HCT116 (cell line): ENCODE measurements around the gene RANBP3L. TPM values are rescaled to one million over a fixed set of nuclear protein-coding genes. Genes with fewer than 3 reads are reported as not detected.

Source experiments
- ATAC-seq: fragments of 200-7000 bp; cut with Tn5 transposase; 2 replicates; pipeline ENCODE4 v1.9.1; 2020; ENCODE audit warnings: mild to moderate bottlenecking, moderate library complexity
- BruUV-seq: library from RNA; stranded (reverse); fragments of 400-500 nt; replicated peaks from 2 replicates; lab custom pipeline; 2021; lab: Mats Ljungman, UMichigan
- CTCF ChIA-PET: fragments of 300-600 bp; sonication (Branson Sonifier 250); formaldehyde crosslinking; loops from one replicate; lab custom pipeline; 2021; ENCODE audit warnings: antibody characterized with exemption; lab: Charles Lee
- POLR2A ChIA-PET: fragments of 300-600, 350-600 bp; sonication (Branson Sonifier 250); formaldehyde crosslinking; loops from one replicate; lab custom pipeline; 2021; ENCODE audit warnings: antibody characterized with exemption; lab: Charles Lee
- RAD21 ChIA-PET, 2 experiments: fragments of 300-600 bp; sonication (Branson Sonifier 250); formaldehyde crosslinking; loops; one replicate each; lab custom pipeline; 2023; ENCODE audit warnings: low total read pairs in 2 of 2; ENCODE audit not compliant: uncharacterized antibody in 2 of 2, unreplicated experiment in 2 of 2, low non-redundant PET in 1 of 2; lab: Charles Lee
- DNase-seq: peaks from one replicate; pipeline ENCODE4 v3.0.0-alpha.2; 2010; ENCODE audit warnings: low read depth, low spot score
- H2AFZ ChIP-seq: fragments of 200-600 bp; shearing (Covaris generic), sonication (generic); 2 replicates; pipeline ENCODE4 v1.6.1; 2017; ENCODE audit warnings: low read depth, mixed run types, mixed read lengths, antibody characterized with exemption, low read length; ENCODE audit not compliant: poor library complexity, severe bottlenecking
- H3K27ac ChIP-seq: 2 replicates; pipeline ENCODE4 v1.5.1; 2012; ENCODE audit warnings: low read depth, low read length
- H3K27me3 ChIP-seq: fragments of 200-600 bp; sonication (generic); 2 replicates; pipeline ENCODE4 v1.6.1; 2016; ENCODE audit warnings: mixed run types, low read length, mixed read lengths; ENCODE audit not compliant: insufficient read depth
- H3K36me3 ChIP-seq, 2 experiments: fragments of 200-500 bp in 1 of 2; fragments of 200-600 bp in 1 of 2; sonication (Bioruptor generic) in 1 of 2; sonication (generic) in 1 of 2; 2 replicates each; pipeline versions ENCODE4 v1.5.1 to v1.6.1; 2014 to 2016; ENCODE audit warnings: low read length in 2 of 2, inconsistent platforms in 1 of 2, mixed read lengths in 1 of 2, mixed run types in 1 of 2; ENCODE audit not compliant: insufficient read depth in 2 of 2, control insufficient read depth in 1 of 2
- H3K4me1 ChIP-seq, 2 experiments: fragments of 200-600 bp in 1 of 2; sonication (generic) in 1 of 2; 2 replicates each; pipeline versions ENCODE4 v1.5.1 to v1.6.1; 2012 to 2017; ENCODE audit warnings: low read length in 2 of 2, inconsistent platforms in 1 of 2, mild to moderate bottlenecking in 1 of 2, mixed read lengths in 1 of 2, mixed run types in 1 of 2, moderate library complexity in 1 of 2; ENCODE audit not compliant: insufficient read depth in 2 of 2, control insufficient read depth in 1 of 2
- H3K4me2 ChIP-seq: fragments of 200-600 bp; sonication (generic); 2 replicates; pipeline ENCODE4 v1.6.1; 2017; ENCODE audit warnings: mixed run types, low read length, mixed read lengths
- H3K4me3 ChIP-seq, 2 experiments: fragments of 200-600 bp in 1 of 2; sonication (generic) in 1 of 2; replicated peaks in 1 of 2; 2 replicates each; pipeline ENCODE4 v1.5.1; 2011 to 2016; ENCODE audit warnings: low read length in 2 of 2, control low read depth in 1 of 2, low read depth in 1 of 2, mild to moderate bottlenecking in 1 of 2, mixed read lengths in 1 of 2, mixed run types in 1 of 2
- H3K79me2 ChIP-seq: fragments of 200-600 bp; sonication (generic); 2 replicates; pipeline ENCODE4 v1.6.1; 2017; ENCODE audit warnings: mild to moderate bottlenecking, mixed run types, low read length, moderate library complexity, mixed read lengths; ENCODE audit not compliant: insufficient read depth
- H3K9ac ChIP-seq: fragments of 200-600 bp; sonication (generic); 2 replicates; pipeline ENCODE4 v1.6.1; 2016; ENCODE audit warnings: low read length, mixed read lengths
- H3K9me2 ChIP-seq: fragments of 200-600 bp; sonication (generic), shearing (Covaris generic); 2 replicates; pipeline ENCODE4 v1.6.1; 2017; ENCODE audit warnings: mixed run types, mild to moderate bottlenecking, moderate library complexity; ENCODE audit not compliant: insufficient read depth
- H3K9me3 ChIP-seq, 2 experiments: fragments of 200-500 bp in 1 of 2; fragments of 200-600 bp in 1 of 2; sonication (Bioruptor generic) in 1 of 2; sonication (generic) in 1 of 2; 2 replicates each; pipeline ENCODE4 v1.6.1; 2014 to 2017; ENCODE audit warnings: low read length in 2 of 2, mixed read lengths in 2 of 2, inconsistent platforms in 1 of 2, low read depth in 1 of 2, mild to moderate bottlenecking in 1 of 2, mixed run types in 1 of 2, moderate library complexity in 1 of 2; ENCODE audit not compliant: control insufficient read depth in 1 of 2, insufficient read depth in 1 of 2
- H4K20me1 ChIP-seq: fragments of 200-600 bp; sonication (generic), shearing (Covaris generic); 2 replicates; pipeline ENCODE4 v1.6.1; 2017; ENCODE audit warnings: mixed run types, mild to moderate bottlenecking, moderate library complexity; ENCODE audit not compliant: insufficient read depth
- CBX3 ChIP-seq: IDR thresholded peaks from 2 replicates; pipeline ENCODE4 v1.6.1; 2012; ENCODE audit warnings: low read depth
- CEBPB ChIP-seq: IDR thresholded peaks from 2 replicates; pipeline ENCODE4 v1.6.1; 2012; ENCODE audit warnings: low read depth
- CTCF ChIP-seq, 3 experiments: fragments of 200-600 bp in 1 of 3; sonication (generic) in 1 of 3; IDR thresholded peaks in 2 of 3; conservative IDR thresholded peaks in 1 of 3; 2 replicates each; pipeline ENCODE4 v1.5.1; 2012 to 2017; ENCODE audit warnings: low read depth in 2 of 3, low read length in 2 of 3, antibody characterized with exemption in 1 of 3, borderline replicate concordance in 1 of 3, control low read depth in 1 of 3, mild to moderate bottlenecking in 1 of 3, mixed read lengths in 1 of 3, mixed run types in 1 of 3, moderate library complexity in 1 of 3; ENCODE audit not compliant: insufficient read depth in 1 of 3
- EGR1 ChIP-seq: IDR thresholded peaks from 2 replicates; pipeline ENCODE4 v1.6.1; 2012; ENCODE audit warnings: low read depth
- EZH2 ChIP-seq: fragments of 200-600 bp; sonication (generic); IDR thresholded peaks from 2 replicates; pipeline ENCODE4 v1.6.1; 2017; ENCODE audit warnings: antibody characterized with exemption, mixed run types
- EZH2phosphoT487 ChIP-seq: fragments of 200-600 bp; IDR thresholded peaks from 2 replicates; pipeline ENCODE4 v1.6.1; 2018; ENCODE audit warnings: antibody characterized with exemption, borderline replicate concordance
- FOSL1 ChIP-seq: IDR thresholded peaks from 2 replicates; pipeline ENCODE4 v1.6.1; 2012; ENCODE audit warnings: low read depth
- JUND ChIP-seq: IDR thresholded peaks from 2 replicates; pipeline ENCODE4 v1.6.1; 2012
- POLR2AphosphoS5 ChIP-seq: IDR thresholded peaks from 2 replicates; pipeline ENCODE4 v1.6.1; 2011; ENCODE audit warnings: mild to moderate bottlenecking, low read depth, low read length, moderate library complexity
- YY1 ChIP-seq: IDR thresholded peaks from 2 replicates; pipeline ENCODE4 v1.6.1; 2011; ENCODE audit warnings: low read length, low read depth, moderate library complexity, mild to moderate bottlenecking; ENCODE audit not compliant: insufficient replicate concordance; ENCODE audit errors: extremely low read depth
- ZBTB33 ChIP-seq: IDR thresholded peaks from 2 replicates; pipeline ENCODE4 v1.6.1; 2011; ENCODE audit warnings: mild to moderate bottlenecking, low read length, moderate library complexity; ENCODE audit not compliant: insufficient replicate concordance; ENCODE audit errors: extremely low read depth
- ZFX ChIP-seq: fragments of 450-650 bp; IDR thresholded peaks from 2 replicates; pipeline ENCODE4 v1.6.1; 2017
- ZNF274 ChIP-seq: fragments of 200-500 bp; sonication (Bioruptor generic); IDR thresholded peaks from 2 replicates; pipeline ENCODE4 v1.6.1; 2014; ENCODE audit warnings: mild to moderate bottlenecking, low read depth, low read length, inconsistent platforms
- intact Hi-C: fragments of 100-400 bp; cut with micrococcal nuclease; formaldehyde crosslinking; loops from 2 replicates; pipeline ENCODE4 v1.10.0; 2022
- total RNA-seq: library from RNA; stranded (reverse); gene quantifications from one replicate; pipeline ENCODE4 v1.2.1, GENCODE V29; 2021; ENCODE audit not compliant: unreplicated experiment

Gene RANBP3L
- total RNA-seq, 1 experiment from 2014 or later, result not detected

GRCh38 chr5:36208786-36209185 is 92.9 kb downstream of the RANBP3L start:
- RAD21 ChIA-PET, result no interaction called here
- no peaks in the 10 kb centered on the region for H3K9me3 ChIP-seq
- H3K4me1 ChIP-seq, result no peaks in the 10 kb centered on the region
- no peaks in the 10 kb centered on the region for H3K9me2 ChIP-seq
- DNase-seq, result no peak
- no peak overlapping the region for H3K4me3 ChIP-seq
- no peak overlapping the region for H3K9ac ChIP-seq
- CTCF ChIA-PET, result no interaction called here
- intact Hi-C loops, result no loop called here
- peaks cover 0 to 2% of the 10 kb centered on the region in 2 experiments; a peak in 1 of 4 replicates for H3K36me3 ChIP-seq
- BruUV-seq, result no TSS peak
- H2AFZ ChIP-seq, result no peak overlapping the region
- H3K79me2 ChIP-seq, result no peaks in the 10 kb centered on the region
- no peaks in the 10 kb centered on the region for H3K27me3 ChIP-seq
- no peak overlapping the region for H3K4me2 ChIP-seq
- no peak overlapping the region for H3K27ac ChIP-seq
- POLR2A ChIA-PET, result no interaction called here
- no peak for TF ChIP-seq EZH2
- no peak for TF ChIP-seq CEBPB
- TF ChIP-seq EGR1, result no peak
- no peak for TF ChIP-seq EZH2phosphoT487
- TF ChIP-seq ZBTB33, result no peak
- no peaks in the 10 kb centered on the region for H4K20me1 ChIP-seq
- no peak for ATAC-seq

- no peak overlapping the region for H3K4me2 ChIP-seq
- BruUV-seq, result no TSS peak
- ChIA-PET CTCF (interaction anchor here (1.1 to 1.3 kb wide), 2 partner anchors 10 to 35 kb away, joined by 5 read pairs; partner anchors contain the start of gene NADK2), RAD21 (no interaction called here), POLR2A (no interaction called here)
- no peak overlapping the region for H3K4me3 ChIP-seq
- peaks cover 0 to 2% of the 10 kb centered on the region in 2 experiments; a peak in 1 of 4 replicates for H3K36me3 ChIP-seq
- H3K9me2 ChIP-seq, result no peaks in the 10 kb centered on the region
- H3K27ac ChIP-seq, result no peak overlapping the region
- intact Hi-C loops, result no loop called here
- no peak overlapping the region for H3K9ac ChIP-seq
- H3K9me3 ChIP-seq, result no peaks in the 10 kb centered on the region
- no peak overlapping the region for H2AFZ ChIP-seq
- H3K4me1 ChIP-seq, result no peaks in the 10 kb centered on the region
- H3K79me2 ChIP-seq, result no peaks in the 10 kb centered on the region
- DNase-seq (no peak), ATAC-seq (no peak)
- TF ChIP-seq ZFX, result no peak
- TF ChIP-seq YY1, result no peak
- no peak for TF ChIP-seq ZBTB33
- no peak for TF ChIP-seq POLR2AphosphoS5
- TF ChIP-seq EZH2phosphoT487, result no peak
- no peak for TF ChIP-seq EGR1
- TF ChIP-seq CBX3, result no peak
- TF ChIP-seq CEBPB, result no peak
- TF ChIP-seq JUND, result no peak
- no peak for TF ChIP-seq ZNF274
- TF ChIP-seq FOSL1, result no peak
- TF ChIP-seq CTCF (IDR thresholded peaks at IDR 0.05 in 2 of 3, conservative IDR thresholded peaks at IDR 0.05 in 1 of 3; ENCODE audit: borderline replicate concordance in 1 of 3, insufficient read depth in 1 of 3, low read depth in 2 of 3, low read length in 2 of 3), result no peak
- H3K27me3 ChIP-seq, result no peaks in the 10 kb centered on the region
- no peaks in the 10 kb centered on the region for H4K20me1 ChIP-seq
Observed at GRCh38 chr5:36206913-36207312, 94.8 kb downstream of the RANBP3L start.
